Measurements from ENCODE around the gene GDPD3. TPM values are rescaled to one million over a fixed set of nuclear protein-coding genes. Genes with fewer than 3 reads are reported as not detected.
A peak's percentile ranks its signal among the peaks of the same experiment; 100 is the strongest.

The GDPD3 gene
- total and polyA plus RNA-seq, 2 of the 13 experiments (the other 11 are each of a cell fraction or from before 2014, with no cell fraction given): 18.7 to 20.6 TPM

DNA sequence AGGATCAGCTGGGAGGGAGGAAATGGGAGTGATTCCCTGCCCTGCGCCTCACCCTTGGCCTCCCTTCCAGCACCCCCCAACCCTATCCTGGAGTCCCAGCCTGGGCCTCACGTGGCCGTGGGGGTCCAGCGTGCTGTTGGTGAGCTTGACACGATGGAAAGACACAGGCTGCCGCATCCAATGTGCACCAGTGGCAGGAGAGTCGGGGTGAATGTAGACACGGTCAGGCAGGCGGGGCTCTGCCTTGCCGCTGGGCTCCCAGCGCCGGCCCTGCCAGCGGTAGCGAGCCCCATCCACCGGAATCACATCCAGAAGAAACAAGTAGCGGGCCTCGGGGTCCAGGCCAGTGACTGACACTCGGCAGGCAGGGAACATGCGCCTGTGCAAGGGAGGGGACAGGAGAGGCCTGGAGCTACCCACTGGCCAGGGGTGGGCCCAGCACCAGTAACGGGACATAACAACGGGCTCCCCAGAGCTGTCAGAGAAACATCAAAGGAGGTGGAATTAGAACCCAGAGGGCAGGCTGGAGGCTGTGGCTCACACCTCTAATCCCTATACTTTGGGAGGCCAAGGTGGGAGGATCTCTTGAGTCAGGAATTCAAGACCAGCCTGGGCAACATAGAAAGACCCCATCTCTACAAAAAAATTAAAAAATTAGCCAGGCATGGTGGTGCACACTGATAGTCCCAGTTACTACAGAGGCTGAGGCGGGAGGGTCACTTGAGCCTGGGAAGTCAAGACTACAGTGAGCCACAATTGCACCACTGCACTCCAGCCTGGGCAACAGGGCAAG, 24.3 kb downstream of the GDPD3 start (continued):
- TF ChIP-seq, protein P1, sequence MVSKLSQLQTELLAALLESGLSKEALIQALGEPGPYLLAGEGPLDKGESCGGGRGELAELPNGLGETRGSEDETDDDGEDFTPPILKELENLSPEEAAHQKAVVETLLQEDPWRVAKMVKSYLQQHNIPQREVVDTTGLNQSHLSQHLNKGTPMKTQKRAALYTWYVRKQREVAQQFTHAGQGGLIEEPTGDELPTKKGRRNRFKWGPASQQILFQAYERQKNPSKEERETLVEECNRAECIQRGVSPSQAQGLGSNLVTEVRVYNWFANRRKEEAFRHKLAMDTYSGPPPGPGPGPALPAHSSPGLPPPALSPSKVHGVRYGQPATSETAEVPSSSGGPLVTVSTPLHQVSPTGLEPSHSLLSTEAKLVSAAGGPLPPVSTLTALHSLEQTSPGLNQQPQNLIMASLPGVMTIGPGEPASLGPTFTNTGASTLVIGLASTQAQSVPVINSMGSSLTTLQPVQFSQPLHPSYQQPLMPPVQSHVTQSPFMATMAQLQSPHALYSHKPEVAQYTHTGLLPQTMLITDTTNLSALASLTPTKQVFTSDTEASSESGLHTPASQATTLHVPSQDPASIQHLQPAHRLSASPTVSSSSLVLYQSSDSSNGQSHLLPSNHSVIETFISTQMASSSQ (IDR thresholded peaks at IDR 0.05; ENCODE audit: low read depth): no peak
- TF ChIP-seq, protein P1 (CRISPR knock-in tag; IDR thresholded peaks at IDR 0.05; ENCODE audit: borderline replicate concordance): no peak
- no peak for TF ChIP-seq MLLT10 (CRISPR knock-in tag; IDR thresholded peaks at IDR 0.05)
- TF ChIP-seq, protein P2, sequence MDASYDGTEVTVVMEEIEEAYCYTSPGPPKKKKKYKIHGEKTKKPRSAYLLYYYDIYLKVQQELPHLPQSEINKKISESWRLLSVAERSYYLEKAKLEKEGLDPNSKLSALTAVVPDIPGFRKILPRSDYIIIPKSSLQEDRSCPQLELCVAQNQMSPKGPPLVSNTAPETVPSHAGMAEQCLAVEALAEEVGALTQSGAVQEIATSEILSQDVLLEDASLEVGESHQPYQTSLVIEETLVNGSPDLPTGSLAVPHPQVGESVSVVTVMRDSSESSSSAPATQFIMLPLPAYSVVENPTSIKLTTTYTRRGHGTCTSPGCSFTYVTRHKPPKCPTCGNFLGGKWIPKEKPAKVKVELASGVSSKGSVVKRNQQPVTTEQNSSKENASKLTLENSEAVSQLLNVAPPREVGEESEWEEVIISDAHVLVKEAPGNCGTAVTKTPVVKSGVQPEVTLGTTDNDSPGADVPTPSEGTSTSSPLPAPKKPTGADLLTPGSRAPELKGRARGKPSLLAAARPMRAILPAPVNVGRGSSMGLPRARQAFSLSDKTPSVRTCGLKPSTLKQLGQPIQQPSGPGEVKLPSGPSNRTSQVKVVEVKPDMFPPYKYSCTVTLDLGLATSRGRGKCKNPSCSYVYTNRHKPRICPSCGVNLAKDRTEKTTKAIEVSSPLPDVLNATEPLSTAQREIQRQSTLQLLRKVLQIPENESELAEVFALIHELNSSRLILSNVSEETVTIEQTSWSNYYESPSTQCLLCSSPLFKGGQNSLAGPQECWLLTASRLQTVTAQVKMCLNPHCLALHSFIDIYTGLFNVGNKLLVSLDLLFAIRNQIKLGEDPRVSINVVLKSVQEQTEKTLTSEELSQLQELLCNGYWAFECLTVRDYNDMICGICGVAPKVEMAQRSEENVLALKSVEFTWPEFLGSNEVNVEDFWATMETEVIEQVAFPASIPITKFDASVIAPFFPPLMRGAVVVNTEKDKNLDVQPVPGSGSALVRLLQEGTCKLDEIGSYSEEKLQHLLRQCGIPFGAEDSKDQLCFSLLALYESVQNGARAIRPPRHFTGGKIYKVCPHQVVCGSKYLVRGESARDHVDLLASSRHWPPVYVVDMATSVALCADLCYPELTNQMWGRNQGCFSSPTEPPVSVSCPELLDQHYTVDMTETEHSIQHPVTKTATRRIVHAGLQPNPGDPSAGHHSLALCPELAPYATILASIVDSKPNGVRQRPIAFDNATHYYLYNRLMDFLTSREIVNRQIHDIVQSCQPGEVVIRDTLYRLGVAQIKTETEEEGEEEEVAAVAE (CRISPR knock-in tag; IDR thresholded peaks at IDR 0.05; ENCODE audit: borderline replicate concordance): no peak
- TF ChIP-seq, protein P3, sequence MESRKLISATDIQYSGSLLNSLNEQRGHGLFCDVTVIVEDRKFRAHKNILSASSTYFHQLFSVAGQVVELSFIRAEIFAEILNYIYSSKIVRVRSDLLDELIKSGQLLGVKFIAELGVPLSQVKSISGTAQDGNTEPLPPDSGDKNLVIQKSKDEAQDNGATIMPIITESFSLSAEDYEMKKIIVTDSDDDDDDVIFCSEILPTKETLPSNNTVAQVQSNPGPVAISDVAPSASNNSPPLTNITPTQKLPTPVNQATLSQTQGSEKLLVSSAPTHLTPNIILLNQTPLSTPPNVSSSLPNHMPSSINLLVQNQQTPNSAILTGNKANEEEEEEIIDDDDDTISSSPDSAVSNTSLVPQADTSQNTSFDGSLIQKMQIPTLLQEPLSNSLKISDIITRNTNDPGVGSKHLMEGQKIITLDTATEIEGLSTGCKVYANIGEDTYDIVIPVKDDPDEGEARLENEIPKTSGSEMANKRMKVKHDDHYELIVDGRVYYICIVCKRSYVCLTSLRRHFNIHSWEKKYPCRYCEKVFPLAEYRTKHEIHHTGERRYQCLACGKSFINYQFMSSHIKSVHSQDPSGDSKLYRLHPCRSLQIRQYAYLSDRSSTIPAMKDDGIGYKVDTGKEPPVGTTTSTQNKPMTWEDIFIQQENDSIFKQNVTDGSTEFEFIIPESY (CRISPR knock-in tag; IDR thresholded peaks at IDR 0.05): no peak; the same call in 1 of the 2 replicates
- no peak for TF ChIP-seq NCOA2 (CRISPR knock-in tag; IDR thresholded peaks at IDR 0.05)
- TF ChIP-seq NR2C2 (CRISPR knock-in tag; IDR thresholded peaks at IDR 0.05; ENCODE audit: borderline replicate concordance): no peak
- no peak for TF ChIP-seq NFYB (CRISPR knock-in tag; IDR thresholded peaks at IDR 0.05)
- TF ChIP-seq ZNF781 (CRISPR knock-in tag; IDR thresholded peaks at IDR 0.05; ENCODE audit: borderline replicate concordance, not compliant biosample characterization): no peak
- TF ChIP-seq ZNF878 (CRISPR knock-in tag; IDR thresholded peaks at IDR 0.05): no peak
- no peak for TF ChIP-seq HNRNPK (IDR thresholded peaks at IDR 0.05; ENCODE audit: low read depth, low read length, poor library complexity, severe bottlenecking)
- TF ChIP-seq GZF1 (CRISPR knock-in tag; IDR thresholded peaks at IDR 0.05): 0 out of 2 replicates have a peak, but pooled peaks have one; percentile 35
- no peak for TF ChIP-seq ZNF101 (CRISPR knock-in tag; IDR thresholded peaks at IDR 0.05; ENCODE audit: borderline replicate concordance, low read depth)
- TF ChIP-seq HNRNPL (IDR thresholded peaks at IDR 0.05; ENCODE audit: low read depth, low read length): 0 out of 2 replicates have a peak, but pooled peaks have one; percentile 32
- no peak for TF ChIP-seq KDM4B (CRISPR knock-in tag; IDR thresholded peaks at IDR 0.05)
- no peak for TF ChIP-seq CREB1 (IDR thresholded peaks at IDR 0.05)
- TF ChIP-seq CREB1 (CRISPR knock-in tag; IDR thresholded peaks at IDR 0.05): no peak

All from HepG2 (cell line).